Erythroblast (primary cell): ENCODE measurements around the gene TAS2R60.
"Not testable (repeated sequence)": the region's sequence is repeated elsewhere in the genome, so short reads cannot be mapped to it uniquely, and the experiment has no call there.

Experiments used
- GATA1 ChIP-seq: IDR thresholded peaks from 2 replicates; pipeline ENCODE4 v1.6.1; 2011; ENCODE audit warnings: low read depth, mild to moderate bottlenecking, control low read depth, low read length, moderate library complexity
- POLR2A ChIP-seq: IDR thresholded peaks from 2 replicates; pipeline ENCODE4 v1.6.1; 2011; ENCODE audit warnings: mild to moderate bottlenecking, low read length

DNA sequence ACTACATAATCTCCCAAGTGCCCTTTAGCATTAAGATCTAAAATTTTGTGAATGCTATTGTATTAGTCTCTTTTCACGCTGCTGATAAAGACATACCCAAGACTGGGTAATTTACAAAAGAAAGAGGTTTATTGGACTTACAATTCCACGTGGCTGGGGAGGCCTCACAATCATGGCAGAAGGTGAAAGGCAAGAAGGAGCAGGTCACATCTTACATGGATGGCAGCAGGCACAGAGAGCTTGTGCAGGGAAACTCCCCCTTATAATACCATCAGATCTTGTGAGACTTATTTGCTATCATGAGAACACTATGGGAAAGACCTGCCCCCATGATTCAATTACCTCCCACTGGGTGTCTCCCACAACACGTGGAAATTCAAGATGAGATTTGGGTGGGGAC is 22.6 kb upstream of the TAS2R60 start:
- not testable (repeated sequence) for TF ChIP-seq POLR2A, GATA1
